HepG2 (cell line): Measurements from ENCODE around the gene RASGRF1. TPM values are rescaled to one million over a fixed set of nuclear protein-coding genes. Genes with fewer than 3 reads are reported as not detected.

Source experiments
- CHD2 ChIP-seq: IDR thresholded peaks from 2 replicates; pipeline ENCODE4 v1.6.1; 2011; ENCODE audit warnings: low read depth, low read length, improper control_type of control experiment
- CHD4 ChIP-seq: fragments of 200-600 bp; sonication (generic); IDR thresholded peaks from 2 replicates; pipeline ENCODE4 v1.7.0; 2017; ENCODE audit warnings: mild to moderate bottlenecking, low read length, borderline replicate concordance
- EHMT2 ChIP-seq: fragments of 200-600 bp; sonication (generic); IDR thresholded peaks from 2 replicates; pipeline ENCODE4 v1.7.0; 2017; ENCODE audit warnings: antibody characterized with exemption, low read depth, low read length, borderline replicate concordance
- ESRRA ChIP-seq: sonication (generic); formaldehyde crosslinking; IDR thresholded peaks from 2 replicates; pipeline ENCODE4 v1.5.1; 2020; ENCODE audit warnings: mild to moderate bottlenecking, low read depth, missing genetic modification reagents
- GMEB2 ChIP-seq: IDR thresholded peaks from 2 replicates; pipeline ENCODE4 v1.6.1; 2016; ENCODE audit warnings: missing biosample characterization, missing genetic modification reagents, low read depth
- HIVEP1 ChIP-seq: sonication (generic); formaldehyde crosslinking; IDR thresholded peaks from 2 replicates; pipeline ENCODE4 v1.4.0; 2020; ENCODE audit warnings: mild to moderate bottlenecking, missing genetic modification reagents
- HNRNPK ChIP-seq: fragments of 200-400 bp; formaldehyde crosslinking; IDR thresholded peaks from 2 replicates; pipeline ENCODE4 v1.6.1; 2018; ENCODE audit warnings: low read length, low read depth, moderate library complexity, mild to moderate bottlenecking; ENCODE audit not compliant: poor library complexity, severe bottlenecking
- IKZF1 ChIP-seq: fragments of 450-650 bp; IDR thresholded peaks from 2 replicates; pipeline ENCODE4 v1.7.1; 2016
- KDM5A ChIP-seq: fragments of 200-600 bp; sonication (generic); IDR thresholded peaks from 2 replicates; pipeline ENCODE4 v1.7.0; 2018; ENCODE audit warnings: antibody characterized with exemption, mild to moderate bottlenecking, low read length, borderline replicate concordance
- KLF15 ChIP-seq: sonication (generic); formaldehyde crosslinking; IDR thresholded peaks from 2 replicates; pipeline ENCODE4 v1.8.1; 2023; ENCODE audit warnings: borderline replicate concordance, mild to moderate bottlenecking, inconsistent platforms, missing genetic modification reagents, mixed read lengths
- MEIS1 ChIP-seq: sonication (generic); formaldehyde crosslinking; IDR thresholded peaks from 2 replicates; pipeline ENCODE4 v1.9.0; 2021; ENCODE audit warnings: mild to moderate bottlenecking, missing genetic modification reagents, moderate library complexity, borderline replicate concordance
- MZF1 ChIP-seq: sonication (generic); formaldehyde crosslinking; IDR thresholded peaks from 2 replicates; pipeline ENCODE4 v1.8.1; 2023; ENCODE audit warnings: mild to moderate bottlenecking, missing genetic modification reagents, borderline replicate concordance
- PLRG1 ChIP-seq: fragments of 450-650 bp; conservative IDR thresholded peaks from 2 replicates; pipeline ENCODE4 v1.6.1; 2016
- PPARG ChIP-seq: conservative IDR thresholded peaks from 2 replicates; pipeline ENCODE4 v1.6.1; 2016; ENCODE audit warnings: missing biosample characterization, missing genetic modification reagents
- TBX2 ChIP-seq: sonication (generic); formaldehyde crosslinking; IDR thresholded peaks from 2 replicates; pipeline ENCODE4 v1.5.0; 2020; ENCODE audit warnings: missing genetic modification reagents, mild to moderate bottlenecking, borderline replicate concordance
- ZBTB3 ChIP-seq: sonication (generic); formaldehyde crosslinking; IDR thresholded peaks from 2 replicates; pipeline ENCODE4 v1.4.0; 2020; ENCODE audit warnings: low read depth, mild to moderate bottlenecking, moderate library complexity, missing genetic modification reagents, borderline replicate concordance
- ZBTB37 ChIP-seq: sonication (generic); formaldehyde crosslinking; IDR thresholded peaks from 2 replicates; pipeline ENCODE4 v1.4.0; 2020; ENCODE audit warnings: mild to moderate bottlenecking, missing genetic modification reagents
- ZBTB42 ChIP-seq: sonication (generic); formaldehyde crosslinking; IDR thresholded peaks from 2 replicates; pipeline ENCODE4 v1.5.0; 2020; ENCODE audit warnings: mild to moderate bottlenecking, missing genetic modification reagents
- ZNF234 ChIP-seq: sonication (generic); formaldehyde crosslinking; conservative IDR thresholded peaks from 2 replicates; pipeline ENCODE4 v1.5.1; 2020; ENCODE audit warnings: mild to moderate bottlenecking, missing genetic modification reagents
- ZNF274 ChIP-seq: sonication (generic); formaldehyde crosslinking; IDR thresholded peaks from 2 replicates; pipeline ENCODE4 v1.5.1; 2020; ENCODE audit warnings: mild to moderate bottlenecking, missing genetic modification reagents
- ZNF280D ChIP-seq: sonication (generic); formaldehyde crosslinking; IDR thresholded peaks from 2 replicates; pipeline ENCODE4 v1.5.1; 2020; ENCODE audit warnings: mild to moderate bottlenecking, missing genetic modification reagents
- ZNF329 ChIP-seq: sonication (generic); formaldehyde crosslinking; IDR thresholded peaks from 2 replicates; pipeline ENCODE4 v1.9.0; 2021; ENCODE audit warnings: low read depth, mild to moderate bottlenecking, missing genetic modification reagents
- ZNF44 ChIP-seq: sonication (generic); formaldehyde crosslinking; IDR thresholded peaks from 2 replicates; pipeline ENCODE4 v1.5.1; 2020; ENCODE audit warnings: mild to moderate bottlenecking, missing genetic modification reagents
- ZNF598 ChIP-seq: sonication (generic); formaldehyde crosslinking; IDR thresholded peaks from 2 replicates; pipeline ENCODE4 v1.5.1; 2020; ENCODE audit warnings: mild to moderate bottlenecking, missing genetic modification reagents, borderline replicate concordance
- ZNF792 ChIP-seq: IDR thresholded peaks from 2 replicates; pipeline ENCODE4 v1.6.1; 2016
- ZNF879 ChIP-seq: sonication (generic); formaldehyde crosslinking; IDR thresholded peaks from 2 replicates; pipeline ENCODE4 v1.8.1; 2023; ENCODE audit warnings: missing genetic modification reagents
- polyA plus RNA-seq, 8 experiments: library from polyadenylated mRNA; depleted of rRNA in 3 of 8; stranded (reverse) in 7 of 8; unstranded in 1 of 8; fragments of >200 nt; fragmentation: Illumina TruSeq in 4 of 8; extraction: Trizol in 4 of 8; gene quantifications; 2 replicates each; pipeline versions ENCODE4 v1.2.1 to v1.2.3, GENCODE V29; 2011 to 2016; ENCODE audit warnings: low read depth in 4 of 8, missing spikeins in 1 of 8, mixed read lengths in 1 of 8; ENCODE audit not compliant: insufficient read depth in 1 of 8
- total RNA-seq, 5 experiments: library from RNA; depleted of rRNA; stranded (reverse); fragments of >200 nt; fragmentation: Illumina TruSeq; extraction: Trizol; gene quantifications; 2 replicates each; pipeline ENCODE4 v1.2.3, GENCODE V29; 2016; ENCODE audit warnings: low read depth in 1 of 5

RASGRF1 gene
- total and polyA plus RNA-seq, 2 of the 13 experiments (the other 11 are each of a cell fraction or from before 2014, with no cell fraction given) = 0.55 to 3.0 TPM

- TF ChIP-seq PPARG (CRISPR knock-in tag) (peak; percentile 76), MZF1 (CRISPR knock-in tag) (no peak), ZBTB3 (CRISPR knock-in tag) (0 out of 2 replicates have a peak, but pooled peaks have one; percentile 7), ZBTB37 (CRISPR knock-in tag) (no peak), CHD2 (no peak), ESRRA (CRISPR knock-in tag) (no peak; the same call in 1 of the 2 replicates), PLRG1 (no peak), ZBTB42 (CRISPR knock-in tag) (no peak), TBX2 (peak; percentile 88), HNRNPK (no peak), EHMT2 (peak; percentile 48; the same call in 1 of the 2 replicates), IKZF1 (no peak), KDM5A (no peak; the same call in 1 of the 2 replicates), ZNF274 (CRISPR knock-in tag) (peak; percentile 78), ZNF879 (0 out of 2 replicates have a peak, but pooled peaks have one; percentile 31), KLF15 (CRISPR knock-in tag) (no peak), ZNF280D (CRISPR knock-in tag) (peak; percentile 82), HIVEP1 (CRISPR knock-in tag) (peak; percentile 66), ZNF44 (CRISPR knock-in tag) (no peak), ZNF234 (CRISPR knock-in tag) (no peak), MEIS1 (CRISPR knock-in tag) (no peak), ZNF329 (CRISPR knock-in tag) (0 out of 2 replicates have a peak, but pooled peaks have one; percentile 34), ZNF792 (peak; percentile 85), GMEB2 (CRISPR knock-in tag) (no peak), ZNF598 (no peak; the same call in none of the 2 replicates), CHD4 (peak; percentile 20; the same call in 1 of the 2 replicates)
These were observed 102.1 kb downstream of the RASGRF1 start (continued) for GRCh38 chr15:78988361-78988911.
